K562 (cell line): Measurements from ENCODE around the gene NOM1. TPM values are rescaled to one million over a fixed set of nuclear protein-coding genes. Genes with fewer than 3 reads are reported as not detected.

Experiments
- ATAC-seq: fragments of 200-7000 bp; cut with Tn5 transposase; 3 replicates; pipeline ENCODE4 v1.9.1; 2020; ENCODE audit warnings: moderate library complexity
- BruUV-seq: library from RNA; stranded (reverse); fragments of 400-500 nt; replicated peaks from 2 replicates; lab custom pipeline; 2021; lab: Mats Ljungman, UMichigan
- CTCF ChIA-PET: fragments of 300-600 bp; formaldehyde crosslinking; extraction: SDS; loops from one replicate; lab custom pipeline; 2021; ENCODE audit warnings: low intra/inter-chr PET ratio; lab: Yijun Ruan, JAX
- POLR2A ChIA-PET: fragments of 300-600, 350-650 bp; sonication (Branson Sonifier 250); formaldehyde crosslinking; extraction: SDS; loops from one replicate; lab custom pipeline; 2021; ENCODE audit warnings: antibody characterized with exemption, inconsistent platforms; lab: Yijun Ruan, JAX
- DNase-seq, 4 experiments: peaks; one replicate each; pipeline versions ENCODE4 v3.0.0 to v3.0.0-alpha.2; 2011 to 2018; ENCODE audit warnings: low spot score in 3 of 4, mixed read lengths in 3 of 4; ENCODE audit errors: extremely low read depth in 1 of 4
- FAIRE-seq: peaks from 2 replicates; lab custom pipeline; 2011; peaks lifted over from hg19 to GRCh38; lab: Jason Lieb, UNC
- H2AFZ ChIP-seq: 2 replicates; pipeline ENCODE4 v1.6.0; 2011; ENCODE audit warnings: low read depth, low read length, control low read depth, inconsistent platforms
- H3K27ac ChIP-seq: fragments of 200-600 bp; 3 replicates; pipeline ENCODE4 v1.8.0; 2011; ENCODE audit warnings: low read depth, mild to moderate bottlenecking, control low read depth, inconsistent platforms, low read length, moderate library complexity, mixed read lengths; ENCODE audit errors: extremely low read depth
- H3K27me3 ChIP-seq, 2 experiments: fragments of 300-600 bp in 1 of 2; 2 replicates in 1 of 2; 3 replicates in 1 of 2; pipeline versions ENCODE4 v1.6.0 to v1.8.0; 2011; ENCODE audit warnings: inconsistent platforms in 2 of 2, low read length in 2 of 2, mild to moderate bottlenecking in 1 of 2, mixed read lengths in 1 of 2, moderate library complexity in 1 of 2; ENCODE audit not compliant: control insufficient read depth in 2 of 2, insufficient read depth in 2 of 2
- H3K36me3 ChIP-seq: fragments of 300-600 bp; 3 replicates; pipeline ENCODE4 v1.8.0; 2011; ENCODE audit warnings: mild to moderate bottlenecking, low read length, inconsistent platforms; ENCODE audit not compliant: control insufficient read depth, insufficient read depth
- H3K4me1 ChIP-seq, 2 experiments: fragments of 200-600 bp in 1 of 2; replicated peaks in 1 of 2; 2 replicates in 1 of 2; 3 replicates in 1 of 2; pipeline versions ENCODE4 v1.5.1 to v1.8.0; 2011; ENCODE audit warnings: inconsistent platforms in 2 of 2, low read length in 2 of 2, mild to moderate bottlenecking in 1 of 2, mixed read lengths in 1 of 2, moderate library complexity in 1 of 2; ENCODE audit not compliant: control insufficient read depth in 2 of 2, insufficient read depth in 2 of 2
- H3K4me2 ChIP-seq: 2 replicates; pipeline ENCODE4 v1.6.1; 2011; ENCODE audit warnings: low read length, control low read depth, inconsistent platforms, mixed read lengths; ENCODE audit not compliant: insufficient read depth
- H3K4me3 ChIP-seq: fragments of 200-600 bp; sonication (generic), shearing (Covaris generic); 2 replicates; pipeline ENCODE4 v1.5.1; 2016; ENCODE audit warnings: control low read depth, inconsistent platforms
- H3K79me2 ChIP-seq: fragments of 200-600 bp; 3 replicates; pipeline ENCODE4 v1.8.0; 2011; ENCODE audit warnings: low read length, inconsistent platforms; ENCODE audit not compliant: control insufficient read depth, insufficient read depth
- H3K9ac ChIP-seq, 2 experiments: 2 replicates each; pipeline versions ENCODE4 v1.6.0 to v1.6.1; 2011; ENCODE audit warnings: low read depth in 2 of 2, low read length in 2 of 2, control low read depth in 1 of 2, inconsistent platforms in 1 of 2, mild to moderate bottlenecking in 1 of 2, mixed read lengths in 1 of 2; ENCODE audit not compliant: insufficient read depth in 1 of 2
- H3K9me1 ChIP-seq: one replicate; pipeline ENCODE4 v1.6.0; 2011; ENCODE audit warnings: inconsistent platforms, mild to moderate bottlenecking, low read length, moderate library complexity; ENCODE audit not compliant: control insufficient read depth, insufficient read depth
- H3K9me3 ChIP-seq: replicated peaks from 2 replicates; pipeline ENCODE4 v1.5.1; 2011; ENCODE audit warnings: low read depth, low read length, inconsistent platforms; ENCODE audit not compliant: control insufficient read depth, insufficient read depth
- H4K20me1 ChIP-seq: replicated peaks from 2 replicates; pipeline ENCODE4 v1.6.1; 2011; ENCODE audit warnings: low read length, inconsistent platforms, mixed read lengths; ENCODE audit not compliant: control insufficient read depth, insufficient read depth
- CXXC5 ChIP-seq: fragments of 250-450 bp; sonication (Bioruptor Pico); IDR thresholded peaks from 2 replicates; pipeline ENCODE4 v1.8.0; 2022; ENCODE audit warnings: inconsistent platforms, mild to moderate bottlenecking, moderate library complexity
- E2F3 ChIP-seq: fragments of 250-450 bp; sonication (Bioruptor Pico); IDR thresholded peaks from 2 replicates; pipeline ENCODE4 v1.4.0; 2020; ENCODE audit warnings: mild to moderate bottlenecking
- HCFC1 ChIP-seq: IDR thresholded peaks from 2 replicates; pipeline ENCODE4 v1.6.1; 2012; ENCODE audit warnings: low read depth, low read length, improper control_type of control experiment
- KLF1 ChIP-seq: fragments of 450-650 bp; IDR thresholded peaks from 2 replicates; pipeline ENCODE4 v1.6.1; 2016; ENCODE audit warnings: missing genetic modification characterization, missing compliant biosample characterization
- TCF3 ChIP-seq: sonication (generic); formaldehyde crosslinking; IDR thresholded peaks from 2 replicates; pipeline ENCODE4 v1.4.0; 2020; ENCODE audit warnings: mild to moderate bottlenecking, missing genetic modification reagents
- ZNF165 ChIP-seq: fragments of 250-450 bp; sonication (Bioruptor Pico); IDR thresholded peaks from 2 replicates; pipeline ENCODE4 v1.4.0; 2020; ENCODE audit warnings: borderline replicate concordance
- ZNF830 ChIP-seq: fragments of 250-450 bp; sonication (Bioruptor Pico); IDR thresholded peaks from 2 replicates; pipeline ENCODE4 v1.5.0; 2021; ENCODE audit warnings: mild to moderate bottlenecking
- WGBS: fragments of 100-300 bp; shearing (Covaris generic); methylation state at CpG from one replicate; pipeline ENCODE4 v1.1.6; 2016; ENCODE audit warnings: low coverage, mixed read lengths; ENCODE audit not compliant: insufficient coverage; ENCODE audit errors: missing lambda C conversion rate; 5-methylcytosine and 5-hydroxymethylcytosine counted together
- in situ Hi-C: fragments of 300-500 bp; cut with MboI; formaldehyde crosslinking; loops from 4 replicates; pipeline ENCODE4 v1.15.0; 2018; ENCODE audit warnings: inconsistent platforms, mixed read lengths
- intact Hi-C: fragments of 100-400 bp; cut with micrococcal nuclease; formaldehyde crosslinking; loops from 2 replicates; pipeline ENCODE4 v1.14.2; 2022
- polyA plus RNA-seq, 8 experiments: library from polyadenylated mRNA; depleted of rRNA in 4 of 8; stranded (reverse) in 5 of 8; unstranded in 3 of 8; fragments of >200 nt; fragmentation: Nextera tagmentation in 2 of 8; fragmentation: Illumina TruSeq in 1 of 8; extraction: Ambion mirVana in 2 of 8; extraction: Trizol in 1 of 8; gene quantifications; 2 replicates each; pipeline versions ENCODE4 v1.2.1 to v1.2.3, GENCODE V29; 2011 to 2014; ENCODE audit warnings: inconsistent platforms in 1 of 8, missing spikeins in 1 of 8
- total RNA-seq, 7 experiments: library from RNA; depleted of rRNA in 6 of 7; stranded (reverse); fragments of >200 nt in 6 of 7; fragmentation: Illumina TruSeq in 2 of 7; extraction: Trizol in 2 of 7; gene quantifications; 2 replicates each; pipeline versions ENCODE4 v1.2.1 to v1.2.3, GENCODE V29; 2011 to 2021; ENCODE audit warnings: low replicate concordance in 1 of 7
- TF ChIP-seq, protein P1 (sequence below): fragments of 450-650 bp; IDR thresholded peaks from 2 replicates; pipeline ENCODE4 v1.6.1; 2016; ENCODE audit warnings: missing biosample characterization, missing genetic modification characterization
- TF ChIP-seq, protein P2 (sequence below): fragments of 250-450 bp; sonication (Bioruptor Pico); IDR thresholded peaks from 2 replicates; pipeline ENCODE4 v1.8.0; 2021; ENCODE audit warnings: moderate library complexity, mild to moderate bottlenecking, inconsistent platforms
- TF ChIP-seq, protein P3 (sequence below): sonication (generic); formaldehyde crosslinking; IDR thresholded peaks from 2 replicates; pipeline ENCODE4 v1.8.0; 2023; ENCODE audit warnings: mild to moderate bottlenecking, missing genetic modification reagents
- TF ChIP-seq, protein P4 (sequence below), 2 experiments: fragments of 450-650 bp; conservative IDR thresholded peaks; 2 replicates each; pipeline ENCODE4 v1.6.1; 2017; ENCODE audit warnings: mild to moderate bottlenecking in 2 of 2, moderate library complexity in 2 of 2
- TF ChIP-seq, protein P5 (sequence below): fragments of 250-450 bp; sonication (Bioruptor Pico); IDR thresholded peaks from 2 replicates; pipeline ENCODE4 v1.8.0; 2022; ENCODE audit warnings: inconsistent platforms, mild to moderate bottlenecking, moderate library complexity, borderline replicate concordance

NOM1 gene
- total and polyA plus RNA-seq, 9 of the 15 experiments (the other 6 are each of a cell fraction or from before 2014, with no cell fraction given): 6.8 to 47.3 (median 37.4) TPM

DNA sequence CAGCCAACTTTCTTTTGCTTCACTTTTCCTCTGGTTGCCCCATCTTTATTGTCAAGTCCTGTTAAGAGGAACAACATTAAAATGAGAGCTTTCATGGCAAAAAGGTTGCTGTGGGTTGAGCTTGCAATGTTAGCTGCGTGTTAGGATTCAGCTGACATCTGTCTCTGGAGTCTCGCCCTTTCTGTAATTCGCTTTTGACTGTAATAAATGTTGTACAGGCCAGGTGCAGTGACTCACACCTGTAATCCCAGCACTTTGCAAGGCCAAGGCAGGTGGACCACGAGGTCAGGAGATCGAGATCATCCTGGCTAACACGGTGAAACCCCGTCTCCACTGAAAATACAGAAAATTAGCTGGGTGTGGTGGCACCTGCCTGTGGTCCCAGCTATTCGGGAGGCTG is 36.9 kb downstream of the NOM1 start:
- no TSS peak for BruUV-seq
- ChIA-PET CTCF (no interaction called here), POLR2A (interaction anchor here (0.6 to 1.4 kb wide), 5 partner anchors 9 to 906 kb away, joined by 3 to 5 read pairs (median 3); no protein-coding TSS in a partner anchor)
- H3K36me3 ChIP-seq: no peaks in the 10 kb centered on the region
- H3K9ac ChIP-seq: no peak overlapping the region
- no peaks in the 10 kb centered on the region for H3K9me3 ChIP-seq
- intact Hi-C loops: no loop called here
- in situ Hi-C loops: no loop called here
- H3K27me3 ChIP-seq: peaks cover 36 to 56% of the 10 kb centered on the region in 2 experiments
- DNase-seq (no peak), FAIRE-seq (no peak), ATAC-seq (no peak)
- H3K4me1 ChIP-seq: peaks cover 4 to 22% of the 10 kb centered on the region in 2 experiments; a peak in 2 of 5 replicates
- WGBS: 24% methylated on average over 8 of the region's 8 CpGs
- no peak overlapping the region for H3K4me3 ChIP-seq
- H3K79me2 ChIP-seq: no peaks in the 10 kb centered on the region
- no peak overlapping the region for H3K27ac ChIP-seq
- no peaks in the 10 kb centered on the region for H3K9me1 ChIP-seq
- no peak overlapping the region for H3K4me2 ChIP-seq
- H4K20me1 ChIP-seq: no peaks in the 10 kb centered on the region; the same call in 1 of the 2 replicates
- no peak overlapping the region for H2AFZ ChIP-seq
- TF ChIP-seq, protein P1, sequence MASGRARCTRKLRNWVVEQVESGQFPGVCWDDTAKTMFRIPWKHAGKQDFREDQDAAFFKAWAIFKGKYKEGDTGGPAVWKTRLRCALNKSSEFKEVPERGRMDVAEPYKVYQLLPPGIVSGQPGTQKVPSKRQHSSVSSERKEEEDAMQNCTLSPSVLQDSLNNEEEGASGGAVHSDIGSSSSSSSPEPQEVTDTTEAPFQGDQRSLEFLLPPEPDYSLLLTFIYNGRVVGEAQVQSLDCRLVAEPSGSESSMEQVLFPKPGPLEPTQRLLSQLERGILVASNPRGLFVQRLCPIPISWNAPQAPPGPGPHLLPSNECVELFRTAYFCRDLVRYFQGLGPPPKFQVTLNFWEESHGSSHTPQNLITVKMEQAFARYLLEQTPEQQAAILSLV: no peak
- TF ChIP-seq CXXC5 (CRISPR knock-in tag) (no peak), ZNF165 (CRISPR knock-in tag) (no peak), ZNF830 (CRISPR knock-in tag) (no peak), HCFC1 (no peak), KLF1 (tag) (no peak), E2F3 (no peak), TCF3 (CRISPR knock-in tag) (no peak)
- TF ChIP-seq, protein P2, sequence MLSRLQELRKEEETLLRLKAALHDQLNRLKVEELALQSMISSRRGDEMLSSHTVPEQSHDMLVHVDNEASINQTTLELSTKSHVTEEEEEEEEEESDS (CRISPR knock-in tag): no peak
- TF ChIP-seq, protein P3, sequence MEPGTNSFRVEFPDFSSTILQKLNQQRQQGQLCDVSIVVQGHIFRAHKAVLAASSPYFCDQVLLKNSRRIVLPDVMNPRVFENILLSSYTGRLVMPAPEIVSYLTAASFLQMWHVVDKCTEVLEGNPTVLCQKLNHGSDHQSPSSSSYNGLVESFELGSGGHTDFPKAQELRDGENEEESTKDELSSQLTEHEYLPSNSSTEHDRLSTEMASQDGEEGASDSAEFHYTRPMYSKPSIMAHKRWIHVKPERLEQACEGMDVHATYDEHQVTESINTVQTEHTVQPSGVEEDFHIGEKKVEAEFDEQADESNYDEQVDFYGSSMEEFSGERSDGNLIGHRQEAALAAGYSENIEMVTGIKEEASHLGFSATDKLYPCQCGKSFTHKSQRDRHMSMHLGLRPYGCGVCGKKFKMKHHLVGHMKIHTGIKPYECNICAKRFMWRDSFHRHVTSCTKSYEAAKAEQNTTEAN (CRISPR knock-in tag): no peak
- TF ChIP-seq, protein P4, sequence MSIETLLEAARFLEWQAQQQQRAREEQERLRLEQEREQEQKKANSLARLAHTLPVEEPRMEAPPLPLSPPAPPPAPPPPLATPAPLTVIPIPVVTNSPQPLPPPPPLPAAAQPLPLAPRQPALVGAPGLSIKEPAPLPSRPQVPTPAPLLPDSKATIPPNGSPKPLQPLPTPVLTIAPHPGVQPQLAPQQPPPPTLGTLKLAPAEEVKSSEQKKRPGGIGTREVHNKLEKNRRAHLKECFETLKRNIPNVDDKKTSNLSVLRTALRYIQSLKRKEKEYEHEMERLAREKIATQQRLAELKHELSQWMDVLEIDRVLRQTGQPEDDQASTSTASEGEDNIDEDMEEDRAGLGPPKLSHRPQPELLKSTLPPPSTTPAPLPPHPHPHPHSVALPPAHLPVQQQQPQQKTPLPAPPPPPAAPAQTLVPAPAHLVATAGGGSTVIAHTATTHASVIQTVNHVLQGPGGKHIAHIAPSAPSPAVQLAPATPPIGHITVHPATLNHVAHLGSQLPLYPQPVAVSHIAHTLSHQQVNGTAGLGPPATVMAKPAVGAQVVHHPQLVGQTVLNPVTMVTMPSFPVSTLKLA (conservative IDR thresholded peaks at IDR 0.05): no peak
- TF ChIP-seq, protein P5, sequence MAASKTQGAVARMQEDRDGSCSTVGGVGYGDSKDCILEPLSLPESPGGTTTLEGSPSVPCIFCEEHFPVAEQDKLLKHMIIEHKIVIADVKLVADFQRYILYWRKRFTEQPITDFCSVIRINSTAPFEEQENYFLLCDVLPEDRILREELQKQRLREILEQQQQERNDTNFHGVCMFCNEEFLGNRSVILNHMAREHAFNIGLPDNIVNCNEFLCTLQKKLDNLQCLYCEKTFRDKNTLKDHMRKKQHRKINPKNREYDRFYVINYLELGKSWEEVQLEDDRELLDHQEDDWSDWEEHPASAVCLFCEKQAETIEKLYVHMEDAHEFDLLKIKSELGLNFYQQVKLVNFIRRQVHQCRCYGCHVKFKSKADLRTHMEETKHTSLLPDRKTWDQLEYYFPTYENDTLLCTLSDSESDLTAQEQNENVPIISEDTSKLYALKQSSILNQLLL (CRISPR knock-in tag): no peak
